GM21529 (cell line): ENCODE data around the gene COL5A1.
"Not testable (repeated sequence)": the region's sequence is repeated elsewhere in the genome, so short reads cannot be mapped to it uniquely, and the experiment has no call there.

Experiments
- ATAC-seq: cut with Tn5 transposase; IDR thresholded peaks from one replicate; pipeline ENCODE4 v1.9.1; 2021; ENCODE audit not compliant: unreplicated experiment

Gene COL5A1

GRCh38 chr9:134638502-134639090, 3.0 kb upstream of the COL5A1 start:
- ATAC-seq: no peak

- no peak for ATAC-seq
These were observed 1.6 kb upstream of the COL5A1 start for GRCh38 chr9:134639994-134640393.

- ATAC-seq: no peak
These were observed 964 bp upstream of the COL5A1 start for GRCh38 chr9:134640506-134641172.

- no peak for ATAC-seq
These were observed 384 bp downstream of the COL5A1 start for GRCh38 chr9:134641990-134642384.

- no peak for ATAC-seq
These were observed 980 bp downstream of the COL5A1 start for GRCh38 chr9:134642385-134643181.

GRCh38 chr9:134643222-134643671, 1.6 kb downstream of the COL5A1 start:
- no peak for ATAC-seq

- ATAC-seq: not testable (repeated sequence)
These were observed 2.8 kb downstream of the COL5A1 start for GRCh38 chr9:134644401-134644724.

GRCh38 chr9:134644725-134645606, 3.4 kb downstream of the COL5A1 start:
- ATAC-seq: no peak

GRCh38 chr9:134645607-134646365, 4.2 kb downstream of the COL5A1 start:
- ATAC-seq: no peak

GRCh38 chr9:134647359-134648080, 5.9 kb downstream of the COL5A1 start:
- ATAC-seq: no peak

GRCh38 chr9:134648701-134649530, 7.3 kb downstream of the COL5A1 start:
- no peak for ATAC-seq

GRCh38 chr9:134650431-134651190, 9.0 kb downstream of the COL5A1 start:
- ATAC-seq: no peak

GRCh38 chr9:134651226-134651905, 9.8 kb downstream of the COL5A1 start:
- ATAC-seq: no peak

- ATAC-seq: no peak
These were observed 11.0 kb downstream of the COL5A1 start for GRCh38 chr9:134652291-134653225.

GRCh38 chr9:134653259-134654009, 11.8 kb downstream of the COL5A1 start:
- no peak for ATAC-seq

GRCh38 chr9:134655101-134655500, 13.5 kb downstream of the COL5A1 start:
- no peak for ATAC-seq
